Measurements from ENCODE around the gene ZNF791. TPM values are rescaled to one million over a fixed set of nuclear protein-coding genes. Genes with fewer than 3 reads are reported as not detected.

ZNF791 gene
- total and polyA plus RNA-seq, 2 of the 13 experiments (the other 11 are each of a cell fraction or from before 2014, with no cell fraction given), result 12.8 to 17.4 TPM

GRCh38 chr19:12669270-12670158 is 58.8 kb downstream of the ZNF791 start (continued):
- TF ChIP-seq ZUFSP (CRISPR knock-in tag; IDR thresholded peaks at IDR 0.05; ENCODE audit: borderline replicate concordance) (no peak), ZNF564 (CRISPR knock-in tag; IDR thresholded peaks at IDR 0.05) (0 out of 2 replicates have a peak, but pooled peaks have one; percentile 27), ZNF441 (CRISPR knock-in tag; IDR thresholded peaks at IDR 0.05; ENCODE audit: borderline replicate concordance) (peak; percentile 43; the same call in 1 of the 2 replicates), GATAD2A (CRISPR knock-in tag; IDR thresholded peaks at IDR 0.05) (peak; percentile 13; the same call in 1 of the 2 replicates), NFKBIZ (CRISPR knock-in tag; IDR thresholded peaks at IDR 0.05) (no peak), ZNF713 (CRISPR knock-in tag; IDR thresholded peaks at IDR 0.05) (no peak), ZNF780A (CRISPR knock-in tag; IDR thresholded peaks at IDR 0.05) (no peak), PRPF4 (IDR thresholded peaks at IDR 0.05; ENCODE audit: low read depth, low read length, poor library complexity, severe bottlenecking) (no peak), SNAPC5 (CRISPR knock-in tag; IDR thresholded peaks at IDR 0.05; ENCODE audit: borderline replicate concordance) (no peak), HNRNPL (IDR thresholded peaks at IDR 0.05; ENCODE audit: low read depth, low read length) (0 out of 2 replicates have a peak, but pooled peaks have one; percentile 30), GFI1 (CRISPR knock-in tag; IDR thresholded peaks at IDR 0.05; ENCODE audit: borderline replicate concordance) (no peak), CENPX (CRISPR knock-in tag; IDR thresholded peaks at IDR 0.05) (no peak), MED1 (CRISPR knock-in tag; IDR thresholded peaks at IDR 0.05) (peak; percentile 43; the same call in 1 of the 2 replicates)
- TF ChIP-seq, protein P1, sequence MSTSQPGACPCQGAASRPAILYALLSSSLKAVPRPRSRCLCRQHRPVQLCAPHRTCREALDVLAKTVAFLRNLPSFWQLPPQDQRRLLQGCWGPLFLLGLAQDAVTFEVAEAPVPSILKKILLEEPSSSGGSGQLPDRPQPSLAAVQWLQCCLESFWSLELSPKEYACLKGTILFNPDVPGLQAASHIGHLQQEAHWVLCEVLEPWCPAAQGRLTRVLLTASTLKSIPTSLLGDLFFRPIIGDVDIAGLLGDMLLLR (CRISPR knock-in tag; IDR thresholded peaks at IDR 0.05), result peak; percentile 37; the same call in 1 of the 2 replicates
- TF ChIP-seq, protein P2, sequence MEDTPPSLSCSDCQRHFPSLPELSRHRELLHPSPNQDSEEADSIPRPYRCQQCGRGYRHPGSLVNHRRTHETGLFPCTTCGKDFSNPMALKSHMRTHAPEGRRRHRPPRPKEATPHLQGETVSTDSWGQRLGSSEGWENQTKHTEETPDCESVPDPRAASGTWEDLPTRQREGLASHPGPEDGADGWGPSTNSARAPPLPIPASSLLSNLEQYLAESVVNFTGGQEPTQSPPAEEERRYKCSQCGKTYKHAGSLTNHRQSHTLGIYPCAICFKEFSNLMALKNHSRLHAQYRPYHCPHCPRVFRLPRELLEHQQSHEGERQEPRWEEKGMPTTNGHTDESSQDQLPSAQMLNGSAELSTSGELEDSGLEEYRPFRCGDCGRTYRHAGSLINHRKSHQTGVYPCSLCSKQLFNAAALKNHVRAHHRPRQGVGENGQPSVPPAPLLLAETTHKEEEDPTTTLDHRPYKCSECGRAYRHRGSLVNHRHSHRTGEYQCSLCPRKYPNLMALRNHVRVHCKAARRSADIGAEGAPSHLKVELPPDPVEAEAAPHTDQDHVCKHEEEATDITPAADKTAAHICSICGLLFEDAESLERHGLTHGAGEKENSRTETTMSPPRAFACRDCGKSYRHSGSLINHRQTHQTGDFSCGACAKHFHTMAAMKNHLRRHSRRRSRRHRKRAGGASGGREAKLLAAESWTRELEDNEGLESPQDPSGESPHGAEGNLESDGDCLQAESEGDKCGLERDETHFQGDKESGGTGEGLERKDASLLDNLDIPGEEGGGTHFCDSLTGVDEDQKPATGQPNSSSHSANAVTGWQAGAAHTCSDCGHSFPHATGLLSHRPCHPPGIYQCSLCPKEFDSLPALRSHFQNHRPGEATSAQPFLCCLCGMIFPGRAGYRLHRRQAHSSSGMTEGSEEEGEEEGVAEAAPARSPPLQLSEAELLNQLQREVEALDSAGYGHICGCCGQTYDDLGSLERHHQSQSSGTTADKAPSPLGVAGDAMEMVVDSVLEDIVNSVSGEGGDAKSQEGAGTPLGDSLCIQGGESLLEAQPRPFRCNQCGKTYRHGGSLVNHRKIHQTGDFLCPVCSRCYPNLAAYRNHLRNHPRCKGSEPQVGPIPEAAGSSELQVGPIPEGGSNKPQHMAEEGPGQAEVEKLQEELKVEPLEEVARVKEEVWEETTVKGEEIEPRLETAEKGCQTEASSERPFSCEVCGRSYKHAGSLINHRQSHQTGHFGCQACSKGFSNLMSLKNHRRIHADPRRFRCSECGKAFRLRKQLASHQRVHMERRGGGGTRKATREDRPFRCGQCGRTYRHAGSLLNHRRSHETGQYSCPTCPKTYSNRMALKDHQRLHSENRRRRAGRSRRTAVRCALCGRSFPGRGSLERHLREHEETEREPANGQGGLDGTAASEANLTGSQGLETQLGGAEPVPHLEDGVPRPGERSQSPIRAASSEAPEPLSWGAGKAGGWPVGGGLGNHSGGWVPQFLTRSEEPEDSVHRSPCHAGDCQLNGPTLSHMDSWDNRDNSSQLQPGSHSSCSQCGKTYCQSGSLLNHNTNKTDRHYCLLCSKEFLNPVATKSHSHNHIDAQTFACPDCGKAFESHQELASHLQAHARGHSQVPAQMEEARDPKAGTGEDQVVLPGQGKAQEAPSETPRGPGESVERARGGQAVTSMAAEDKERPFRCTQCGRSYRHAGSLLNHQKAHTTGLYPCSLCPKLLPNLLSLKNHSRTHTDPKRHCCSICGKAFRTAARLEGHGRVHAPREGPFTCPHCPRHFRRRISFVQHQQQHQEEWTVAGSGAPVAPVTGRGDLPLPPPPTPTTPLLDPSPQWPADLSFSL (CRISPR knock-in tag; IDR thresholded peaks at IDR 0.05), result no peak
- TF ChIP-seq, protein P3, sequence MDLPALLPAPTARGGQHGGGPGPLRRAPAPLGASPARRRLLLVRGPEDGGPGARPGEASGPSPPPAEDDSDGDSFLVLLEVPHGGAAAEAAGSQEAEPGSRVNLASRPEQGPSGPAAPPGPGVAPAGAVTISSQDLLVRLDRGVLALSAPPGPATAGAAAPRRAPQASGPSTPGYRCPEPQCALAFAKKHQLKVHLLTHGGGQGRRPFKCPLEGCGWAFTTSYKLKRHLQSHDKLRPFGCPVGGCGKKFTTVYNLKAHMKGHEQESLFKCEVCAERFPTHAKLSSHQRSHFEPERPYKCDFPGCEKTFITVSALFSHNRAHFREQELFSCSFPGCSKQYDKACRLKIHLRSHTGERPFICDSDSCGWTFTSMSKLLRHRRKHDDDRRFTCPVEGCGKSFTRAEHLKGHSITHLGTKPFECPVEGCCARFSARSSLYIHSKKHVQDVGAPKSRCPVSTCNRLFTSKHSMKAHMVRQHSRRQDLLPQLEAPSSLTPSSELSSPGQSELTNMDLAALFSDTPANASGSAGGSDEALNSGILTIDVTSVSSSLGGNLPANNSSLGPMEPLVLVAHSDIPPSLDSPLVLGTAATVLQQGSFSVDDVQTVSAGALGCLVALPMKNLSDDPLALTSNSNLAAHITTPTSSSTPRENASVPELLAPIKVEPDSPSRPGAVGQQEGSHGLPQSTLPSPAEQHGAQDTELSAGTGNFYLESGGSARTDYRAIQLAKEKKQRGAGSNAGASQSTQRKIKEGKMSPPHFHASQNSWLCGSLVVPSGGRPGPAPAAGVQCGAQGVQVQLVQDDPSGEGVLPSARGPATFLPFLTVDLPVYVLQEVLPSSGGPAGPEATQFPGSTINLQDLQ (CRISPR knock-in tag; IDR thresholded peaks at IDR 0.05), result peak; percentile 39; the same call in 1 of the 2 replicates
